GM19328 (cell line): Measurements from ENCODE around the gene GNB5.
"Not testable (repeated sequence)": the region's sequence is repeated elsewhere in the genome, so short reads cannot be mapped to it uniquely, and the experiment has no call there.

ENCODE experiments used
- ATAC-seq: cut with Tn5 transposase; IDR thresholded peaks from one replicate; pipeline ENCODE4 v1.9.1; 2021; ENCODE audit warnings: mild to moderate bottlenecking, moderate library complexity; ENCODE audit not compliant: unreplicated experiment

GNB5 gene

DNA sequence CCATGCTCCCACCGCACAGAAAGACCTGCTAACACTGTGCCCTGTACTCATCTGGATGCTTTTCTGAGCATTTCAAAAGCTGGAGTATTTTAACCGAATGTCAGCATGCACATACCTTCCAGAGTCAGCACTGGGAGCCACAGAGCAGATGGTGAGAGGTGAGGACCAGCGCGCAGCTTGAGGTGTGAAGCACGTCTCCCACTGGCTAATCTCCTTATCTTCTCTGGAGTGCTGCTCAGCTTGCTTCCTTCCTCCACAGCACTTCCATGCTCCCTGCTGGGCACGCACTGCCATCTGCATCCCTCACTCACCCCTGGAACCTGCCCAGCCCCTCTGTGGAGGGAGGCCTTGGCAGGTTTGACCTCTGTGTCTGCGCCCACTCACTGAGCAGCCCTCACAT, at the start of gene GNB5:
Gene GNB5 (minus strand): TSS at position 186 of the 400 bp plus-strand sequence. CDS start 6,716 bp downstream, outside the sequence.
- ATAC-seq = no peak

DNA sequence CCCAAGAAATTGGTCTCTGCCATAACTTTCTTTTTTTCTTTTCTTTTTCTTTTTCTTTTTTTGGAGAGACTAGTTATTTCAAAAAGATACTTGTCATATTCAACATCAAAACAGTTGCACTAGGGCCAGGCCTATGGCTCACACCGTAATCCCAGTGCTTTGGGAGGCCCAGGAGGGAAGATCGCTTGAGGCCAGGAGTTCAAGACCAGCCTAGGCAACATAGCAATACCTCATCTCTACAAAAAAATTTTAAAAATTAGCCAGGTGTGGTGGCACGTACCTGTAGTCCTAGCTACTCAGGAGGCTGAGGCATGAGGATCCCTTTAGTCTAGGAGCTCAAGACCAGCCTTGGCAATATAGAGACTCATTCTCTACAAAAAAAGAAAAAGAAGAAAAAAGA, 49.0 kb upstream of the GNB5 start:
- no peak for ATAC-seq

DNA sequence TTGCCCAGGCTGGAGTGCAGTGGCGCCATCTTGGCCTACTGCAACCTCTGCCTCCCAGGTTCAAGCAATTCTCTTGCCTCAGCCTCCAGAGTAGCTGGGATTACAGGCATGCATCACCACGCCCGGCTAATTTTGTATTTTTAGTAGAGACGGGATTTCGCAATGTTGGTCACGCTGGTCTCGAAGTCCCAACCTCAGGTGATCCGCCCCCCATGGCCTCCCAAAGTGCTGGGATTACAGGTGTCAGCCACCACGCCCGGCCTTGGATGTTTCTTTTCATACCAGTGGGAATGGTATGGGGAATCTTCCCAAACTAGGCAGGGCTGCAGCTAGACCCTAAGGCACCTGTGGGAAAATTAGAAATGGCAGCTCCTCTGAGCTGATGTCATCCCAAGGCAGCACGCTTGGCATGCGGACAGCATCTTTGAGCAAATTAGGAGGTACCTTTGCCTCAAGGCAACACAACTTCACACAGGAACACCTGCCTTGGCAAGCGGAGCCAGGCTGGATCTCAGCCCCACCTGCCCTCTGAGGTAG, 47.9 kb upstream of the GNB5 start:
- ATAC-seq = not testable (repeated sequence)

DNA sequence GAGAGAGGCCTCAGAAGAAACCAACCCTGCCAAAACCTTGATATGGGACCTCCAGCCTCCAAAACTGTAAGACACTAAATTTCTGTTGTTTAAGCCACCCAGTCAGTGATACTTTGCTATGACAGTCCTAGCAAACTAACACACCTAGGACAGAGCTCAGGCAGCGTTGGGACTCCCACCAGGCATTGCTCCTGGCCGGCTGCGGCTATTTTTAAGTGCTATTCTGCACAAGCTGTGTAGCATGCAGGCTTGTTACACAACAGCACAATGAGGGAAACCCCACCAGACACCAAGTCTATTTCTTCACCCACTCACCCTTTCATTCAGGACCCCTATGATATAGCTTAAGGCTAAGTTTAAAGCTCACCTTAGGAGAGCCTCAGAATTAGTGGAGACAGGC, 47.0 kb upstream of the GNB5 start:
- ATAC-seq = no peak

DNA sequence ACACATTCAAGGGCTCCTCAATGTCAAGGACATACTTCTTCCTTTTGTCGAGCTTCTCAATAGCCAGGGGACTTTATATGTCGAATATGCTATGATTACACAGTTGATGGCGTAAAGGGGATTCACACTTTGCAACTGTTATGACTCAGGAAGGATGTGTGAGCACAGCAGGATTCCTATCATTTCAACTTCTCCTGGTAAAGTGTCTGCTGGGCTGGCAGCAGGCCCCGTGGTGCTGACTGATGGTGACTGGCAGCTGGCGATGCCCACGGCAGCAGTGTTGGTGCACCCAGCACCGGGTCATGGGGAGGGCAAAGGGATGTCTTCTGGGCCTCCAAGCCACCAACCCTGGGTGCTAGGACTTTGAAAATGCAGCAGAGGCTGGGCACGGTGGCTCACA, 44.8 kb upstream of the GNB5 start:
- ATAC-seq = no peak

DNA sequence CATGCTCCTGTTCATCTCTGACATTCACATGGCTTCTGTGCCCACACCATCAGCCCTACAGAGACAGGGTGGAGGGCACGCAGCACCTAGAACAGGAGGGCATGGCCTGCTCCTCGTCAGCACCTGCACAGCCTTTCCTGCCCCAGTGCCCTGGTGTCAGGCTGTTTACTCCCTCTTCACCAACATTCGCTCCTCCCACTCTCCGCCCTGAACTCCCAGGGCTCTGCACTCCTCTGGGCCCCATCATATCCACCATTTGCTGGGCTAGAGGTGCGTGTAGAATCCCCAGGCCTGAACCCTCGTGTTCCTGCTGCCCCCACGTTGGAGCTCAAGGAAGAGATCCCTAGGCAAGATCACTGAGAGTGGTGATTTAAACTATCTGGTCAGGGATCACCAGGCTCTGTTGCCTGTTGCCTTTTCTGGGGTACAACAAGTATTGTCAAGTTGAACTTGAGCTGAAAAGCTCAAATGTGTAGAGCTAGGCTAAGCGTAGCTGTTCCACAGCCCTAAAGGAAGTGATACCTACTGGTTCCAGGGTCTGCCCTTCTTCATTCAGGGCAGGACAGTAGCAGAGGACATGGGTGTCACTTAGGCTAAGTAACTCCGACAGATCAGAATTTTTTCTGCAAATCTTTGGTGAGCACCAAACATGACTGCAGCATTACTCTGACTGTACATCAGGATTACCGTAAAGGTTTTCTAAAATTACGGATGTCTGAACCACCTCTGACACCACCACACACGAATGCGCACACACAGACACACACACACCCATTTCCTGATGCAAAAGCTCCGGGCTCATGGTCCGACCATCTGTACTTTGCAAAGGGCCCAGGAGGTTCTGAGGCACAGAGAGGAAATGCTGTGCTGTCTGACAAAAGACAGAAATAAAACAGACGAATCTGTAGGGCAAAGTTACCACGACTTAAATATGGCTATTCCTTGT, 43.7 kb upstream of the GNB5 start:
- ATAC-seq = no peak

DNA sequence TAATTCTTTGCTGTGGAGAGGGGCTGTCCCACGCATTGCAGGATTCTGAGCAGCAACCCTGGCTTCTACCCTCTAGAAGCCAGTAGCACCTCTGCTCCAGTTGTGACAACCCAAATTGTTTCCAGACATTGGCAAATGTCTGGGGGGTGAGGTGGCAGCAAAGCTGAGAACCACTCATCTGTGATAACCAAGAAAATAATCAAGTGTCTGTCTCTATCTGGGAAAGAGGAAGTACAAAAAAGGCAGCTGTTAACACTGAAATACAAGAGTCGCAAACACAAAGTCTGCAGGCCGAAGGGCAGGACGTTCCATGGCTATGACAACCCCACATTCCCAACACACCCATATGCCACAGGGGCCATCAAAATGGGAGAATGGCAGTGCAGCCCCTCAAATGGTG, 42.2 kb upstream of the GNB5 start:
- peak; percentile 35 for ATAC-seq

DNA sequence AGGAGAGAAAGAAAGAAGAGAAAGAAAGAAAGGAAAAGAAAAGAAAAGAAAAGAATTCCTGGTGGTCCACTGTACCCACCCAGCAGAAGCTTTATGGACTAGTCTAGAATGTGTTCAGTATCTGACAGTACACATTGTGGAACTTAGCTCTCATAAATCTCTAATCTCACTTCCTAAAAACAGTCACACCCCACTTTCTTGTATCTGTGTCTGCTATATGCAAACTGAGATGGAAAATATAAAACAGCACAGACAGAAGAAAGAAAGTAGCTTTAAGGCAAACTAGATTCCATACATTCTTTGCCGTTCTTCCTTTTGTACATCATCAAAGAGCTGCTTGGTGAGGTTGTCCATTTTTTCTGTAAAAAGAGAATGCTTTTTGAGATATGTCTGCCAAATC, 41.1 kb upstream of the GNB5 start:
- peak; percentile 50 for ATAC-seq

DNA sequence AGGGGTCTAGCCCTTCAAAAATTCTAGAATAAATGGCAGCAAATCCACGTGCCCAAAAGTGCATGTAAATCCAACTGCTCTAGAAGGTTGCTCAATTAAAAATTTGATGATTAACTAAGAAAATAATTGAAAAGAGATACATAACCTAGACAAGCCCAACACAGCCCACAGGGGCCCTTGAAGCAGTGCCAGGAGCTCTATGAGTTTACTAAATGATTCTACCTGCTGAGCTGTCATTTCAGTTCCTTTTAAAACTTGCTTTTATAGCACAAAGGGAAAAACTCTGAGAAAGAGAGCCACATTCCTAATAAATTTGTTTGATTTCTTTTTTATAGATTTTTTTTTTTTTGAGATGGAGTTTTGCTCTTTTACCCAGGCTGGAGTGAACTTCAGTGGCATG, 38.9 kb upstream of the GNB5 start:
- ATAC-seq = no peak

DNA sequence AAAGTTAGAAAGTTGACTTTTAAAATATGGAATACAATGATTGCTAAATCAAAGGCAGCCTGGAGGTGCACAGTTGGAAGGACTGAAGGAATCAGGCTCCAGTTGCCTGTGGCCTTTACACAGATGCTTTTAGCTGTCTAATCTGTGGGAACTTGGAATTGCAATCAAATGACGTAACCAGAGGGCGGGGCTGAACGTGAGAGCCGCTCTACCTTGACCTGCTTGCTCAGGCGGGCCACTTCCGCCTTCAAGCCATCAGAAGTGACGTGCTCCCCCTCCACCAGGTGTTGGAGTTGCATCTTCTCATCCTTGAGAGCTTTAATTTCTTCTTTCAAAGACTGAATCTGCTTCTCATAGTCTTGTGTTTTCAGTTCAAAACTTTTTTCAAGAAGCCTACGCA, 37.7 kb upstream of the GNB5 start:
- no peak for ATAC-seq

DNA sequence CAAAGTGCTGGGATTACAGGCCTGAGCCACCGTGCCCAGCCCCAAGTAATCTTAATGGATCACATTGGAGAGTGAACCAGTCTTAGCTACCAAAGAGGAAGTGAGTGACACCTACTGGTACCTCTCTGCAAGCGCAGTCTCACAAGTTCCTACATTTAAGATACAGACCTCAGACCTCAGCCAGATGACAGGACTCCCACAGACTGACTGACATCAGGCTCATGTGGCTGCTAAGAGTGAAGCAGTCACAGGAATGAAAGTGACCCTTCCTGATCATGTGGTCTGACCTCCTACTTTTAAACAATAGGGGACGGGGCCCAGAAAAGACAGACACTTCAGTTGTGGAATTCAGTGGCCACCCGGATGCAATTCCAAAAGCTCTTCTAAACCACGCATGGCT, 36.3 kb upstream of the GNB5 start:
- peak; percentile 80 for ATAC-seq

DNA sequence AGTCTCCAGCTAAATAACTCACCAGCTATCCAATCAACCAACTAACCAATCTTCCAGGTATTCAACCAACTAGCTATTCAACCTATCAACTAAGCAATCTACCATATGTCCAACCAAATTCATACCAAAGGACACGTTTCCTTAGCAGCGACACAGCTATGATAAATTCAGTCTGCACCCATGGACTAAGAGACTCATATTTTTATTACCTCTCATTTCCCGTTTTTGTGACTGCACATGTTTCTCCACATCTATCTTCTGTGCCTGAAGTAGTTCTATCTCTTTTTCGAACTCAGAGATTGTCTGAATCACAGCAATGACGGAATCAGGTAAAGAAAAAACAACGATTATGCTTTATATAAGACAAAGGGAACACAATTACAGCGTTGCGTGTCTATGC, 34.0 kb upstream of the GNB5 start:
- ATAC-seq = no peak

DNA sequence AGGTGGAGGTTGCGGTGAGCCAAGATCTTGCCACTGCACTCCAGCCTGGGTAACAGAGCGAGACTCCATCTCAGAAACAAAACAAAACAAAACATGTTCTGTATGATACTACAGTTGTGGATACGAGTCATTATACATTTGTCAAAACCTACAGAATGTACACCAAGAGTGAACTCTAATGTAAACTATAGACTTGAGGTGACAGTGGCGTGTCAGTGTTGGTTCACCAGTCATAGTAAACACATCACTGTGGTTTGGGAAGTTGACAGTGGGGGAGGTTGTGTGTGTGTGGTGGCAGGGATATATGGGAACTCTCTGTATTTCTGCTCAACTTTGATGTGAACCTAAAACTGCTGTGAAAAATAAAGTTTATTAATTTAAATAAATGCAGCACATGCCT, 33.0 kb upstream of the GNB5 start:
- no peak for ATAC-seq

DNA sequence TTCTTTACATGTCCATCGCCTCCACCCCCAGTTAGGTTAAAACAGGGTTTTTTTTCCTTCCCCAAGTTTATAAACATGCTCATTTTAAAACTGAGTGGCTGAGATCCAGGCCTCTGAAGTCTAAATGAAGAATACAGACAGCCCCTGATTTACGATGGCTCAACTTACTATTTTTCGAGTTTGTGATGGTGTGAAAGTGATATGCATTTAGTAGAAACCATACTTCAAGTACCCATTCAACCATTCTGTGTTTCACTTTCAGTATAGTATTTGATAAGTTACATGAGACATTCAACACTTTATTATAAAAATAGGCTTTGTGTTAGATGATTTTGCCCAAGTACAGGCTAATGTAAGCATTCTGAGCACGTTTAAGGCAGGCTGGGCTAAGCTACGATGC, 30.5 kb upstream of the GNB5 start:
- peak; percentile 52 for ATAC-seq

DNA sequence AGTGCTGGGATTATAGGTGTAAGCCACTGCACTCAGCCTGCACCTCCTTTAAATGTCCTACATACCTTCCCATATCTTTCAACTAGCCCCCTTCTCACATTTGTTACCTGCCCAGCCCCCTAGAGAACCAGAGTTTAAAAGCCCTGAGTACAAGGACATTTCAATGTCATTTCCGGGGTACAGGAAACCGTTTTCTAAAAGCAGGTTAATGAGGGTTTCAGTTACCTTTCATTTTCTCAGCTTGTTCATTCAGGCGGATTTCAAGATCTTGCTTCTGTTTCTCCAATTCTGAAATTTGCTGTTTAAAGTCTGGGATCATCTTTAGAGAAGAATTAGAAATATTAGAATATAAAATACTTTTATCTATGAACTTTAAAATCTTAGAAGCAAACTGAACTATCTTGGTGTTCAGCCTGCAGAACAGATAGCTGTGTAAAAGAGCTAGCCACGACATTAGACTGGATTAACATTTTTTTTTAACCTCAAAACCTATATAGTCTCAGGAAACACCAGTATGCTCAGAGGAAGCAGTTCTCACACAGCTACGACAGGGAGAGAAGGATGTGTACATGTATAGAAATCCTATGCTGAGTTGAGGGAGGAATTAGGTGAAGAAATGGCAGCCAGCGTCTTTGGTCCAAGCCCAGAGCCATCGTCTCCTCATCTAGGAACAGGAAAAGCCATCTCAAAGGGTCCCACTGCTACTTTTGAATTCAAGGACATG, 29.9 kb upstream of the GNB5 start:
- peak; percentile 21 for ATAC-seq

DNA sequence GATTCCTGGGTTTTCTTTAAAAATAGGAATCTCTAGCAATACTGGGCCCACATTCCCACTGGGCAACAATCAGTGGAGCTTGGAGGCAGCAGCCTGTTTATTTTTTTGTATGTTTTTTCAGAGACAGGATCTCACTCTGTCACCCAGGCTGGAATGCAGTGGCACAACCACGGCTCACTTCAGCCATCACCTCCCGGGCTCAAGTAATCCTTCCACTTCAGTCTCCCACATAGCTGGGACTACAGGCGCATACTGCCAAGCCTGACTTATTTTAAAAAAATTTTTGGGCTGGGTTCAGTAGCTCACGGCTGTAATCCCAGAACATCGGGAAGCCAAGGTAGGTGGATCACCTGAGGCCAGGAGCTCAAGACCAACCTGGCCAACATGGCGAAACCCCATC, 29.1 kb upstream of the GNB5 start:
- no peak for ATAC-seq

DNA sequence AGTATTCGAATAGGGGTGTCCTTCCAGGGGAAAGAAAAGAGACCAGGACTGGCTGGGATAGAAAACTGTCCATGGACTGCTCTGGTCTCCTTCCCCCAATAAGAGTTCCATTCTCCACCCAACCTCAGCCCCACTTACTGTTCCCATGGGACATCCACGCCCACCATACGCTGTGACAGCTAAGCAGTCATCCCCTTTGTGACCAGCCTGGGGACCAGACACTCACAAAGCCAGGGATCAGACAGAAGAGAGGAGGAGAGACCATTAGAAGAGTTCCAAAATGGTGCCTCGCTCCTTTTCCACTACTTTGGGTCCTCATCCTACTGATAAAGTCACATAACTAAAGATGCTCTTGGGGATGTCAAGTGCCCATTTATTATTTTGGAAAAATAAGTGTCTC, 27.6 kb upstream of the GNB5 start:
- no peak for ATAC-seq

DNA sequence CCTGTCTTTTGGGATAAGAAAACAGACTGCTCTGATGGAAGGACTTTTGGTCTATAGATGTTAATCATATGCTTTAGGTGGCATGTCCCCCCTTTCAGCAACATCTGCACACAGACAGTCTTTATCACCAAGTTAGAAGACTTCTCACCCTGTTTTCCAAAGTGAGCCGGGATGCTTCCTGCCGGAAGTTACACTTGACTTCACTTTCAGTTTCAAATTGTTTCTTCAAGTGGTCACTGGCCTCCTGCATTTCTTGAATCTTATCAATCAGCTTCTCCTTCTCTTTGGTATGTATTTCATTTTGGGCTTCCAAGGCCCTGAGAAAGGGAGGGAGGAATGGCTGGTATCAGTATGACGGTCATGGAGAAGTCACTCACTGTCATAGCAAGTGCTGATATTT, 27.2 kb upstream of the GNB5 start:
- no peak for ATAC-seq

DNA sequence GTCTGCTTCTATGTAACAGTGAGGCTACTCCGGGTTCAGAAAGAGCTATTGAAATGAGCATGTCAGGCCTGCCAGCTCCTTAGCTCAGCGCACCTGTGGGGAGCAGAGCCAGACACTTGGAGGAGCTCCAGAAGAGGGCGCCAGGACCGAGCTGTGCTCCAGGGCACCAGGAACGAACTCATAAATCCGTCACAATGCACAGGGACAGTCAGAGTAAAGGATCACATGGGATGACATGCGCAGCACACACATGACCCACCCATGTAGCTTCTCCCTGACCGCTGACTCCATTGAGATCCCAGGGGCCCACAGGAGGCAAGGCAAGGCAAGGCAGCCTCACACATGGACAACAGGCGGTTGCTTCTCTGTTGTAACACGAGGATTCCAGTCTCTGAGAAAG, 26.0 kb upstream of the GNB5 start:
- no peak for ATAC-seq

DNA sequence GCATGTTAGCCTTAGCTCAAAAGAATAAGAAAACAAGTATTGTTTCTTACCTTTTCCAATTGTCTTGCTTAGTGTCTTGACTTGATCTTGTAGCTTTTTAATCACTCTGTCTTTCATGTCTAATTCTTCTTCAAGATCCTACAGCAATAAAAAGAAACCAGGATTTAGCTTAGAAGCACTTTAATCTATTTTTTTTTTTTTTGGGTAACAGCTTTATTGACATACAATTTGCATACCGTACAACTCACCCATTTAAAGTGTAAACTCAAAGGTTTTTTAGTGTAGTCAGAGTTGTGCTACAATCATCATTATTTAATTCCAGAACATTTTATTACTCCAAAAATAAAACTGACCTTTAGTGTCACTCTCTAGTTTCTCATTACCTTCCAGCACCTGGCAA, 23.4 kb upstream of the GNB5 start:
- ATAC-seq = no peak

DNA sequence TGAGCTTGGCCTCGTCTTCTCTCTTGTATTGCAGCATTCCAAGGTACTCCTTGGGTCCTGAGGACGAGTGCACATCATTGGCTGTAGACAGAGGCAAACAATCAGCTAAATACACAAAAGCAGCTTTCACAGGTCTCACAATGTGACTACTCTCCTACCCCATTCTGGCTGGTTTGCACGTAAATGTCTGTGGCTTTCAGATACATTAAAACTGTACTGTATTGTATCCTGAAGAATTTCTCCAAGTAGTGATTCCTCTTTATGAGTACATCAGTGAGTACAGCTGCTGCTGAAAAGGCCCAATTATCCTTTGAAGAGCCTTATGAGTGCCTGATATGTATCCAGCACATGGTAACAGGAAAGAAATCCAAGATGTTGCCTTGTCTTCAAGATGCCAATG, 22.0 kb upstream of the GNB5 start:
- ATAC-seq = no peak
